Psoas muscle (tissue), 8 donors: Measurements from ENCODE around the gene AGA. TPM values are rescaled to one million over a fixed set of nuclear protein-coding genes. Genes with fewer than 3 reads are reported as not detected.

Source experiments
- ATAC-seq, 4 donors: fragments of 200-7000 bp; cut with Tn5 transposase; one replicate each; pipeline ENCODE4 v1.9.1; 2020; ENCODE audit warnings: moderate library complexity in 3 of 4, mild to moderate bottlenecking in 2 of 4
- DNase-seq, 2 donors: peaks; one replicate each; pipeline ENCODE4 v3.0.0-alpha.2; 2020
- H3K27ac ChIP-seq: fragments of 200-600 bp; one replicate; pipeline ENCODE4 v1.8.0; 2022
- H3K27me3 ChIP-seq, 3 donors: fragments of 200-600 bp in 1 of 3; one replicate each; pipeline versions ENCODE4 v1.6.1 to v1.8.0; 2013 to 2022; ENCODE audit warnings: low read length in 2 of 3, mild to moderate bottlenecking in 2 of 3, moderate library complexity in 1 of 3; ENCODE audit not compliant: insufficient read depth in 3 of 3
- H3K36me3 ChIP-seq, 2 donors: fragments of 200-600 bp in 1 of 2; one replicate each; pipeline versions ENCODE4 v1.6.1 to v1.8.0; 2013 to 2022; ENCODE audit warnings: low read depth in 1 of 2, mild to moderate bottlenecking in 1 of 2, moderate library complexity in 1 of 2; ENCODE audit not compliant: insufficient read depth in 1 of 2
- H3K4me1 ChIP-seq: fragments of 200-600 bp; one replicate; pipeline ENCODE4 v1.8.0; 2022
- H3K4me3 ChIP-seq: fragments of 200-600 bp; one replicate; pipeline ENCODE4 v1.8.0; 2022; ENCODE audit warnings: mild to moderate bottlenecking
- H3K9me3 ChIP-seq: fragments of 200-600 bp; one replicate; pipeline ENCODE4 v1.8.0; 2022
- CTCF ChIP-seq: fragments of 200-600 bp; IDR thresholded peaks from one replicate; pipeline ENCODE4 v1.8.0; 2022; ENCODE audit warnings: antibody characterized with exemption
- WGBS, 3 donors: extraction: QIAGEN DNeasy Blood & Tissue Kit; methylation state at CpG; one replicate each; pipeline versions ENCODE4 v1.1.6 to v1.1.7; 2013; 5-methylcytosine and 5-hydroxymethylcytosine counted together
- intact Hi-C, 2 donors: fragments of 100-400 bp; cut with DNase I; formaldehyde crosslinking; loops; one replicate each; pipeline versions ENCODE4 v1.11.0 to v1.14.2; 2022
- long read RNA-seq, 2 donors: library from polyadenylated mRNA; unstranded; transcript quantifications; one replicate each; pipeline ENCODE4 v2.0.0, GENCODE V29; 2021
- polyA plus RNA-seq, 3 donors: library from polyadenylated mRNA; stranded (reverse); fragments of 200-250 nt; gene quantifications; one replicate each; pipeline ENCODE4 v1.2.3, GENCODE V29; 2013
- total RNA-seq, 4 donors: library from RNA; stranded (reverse); fragmentation: NEBNext Ultra II Directional in 2 of 4; extraction: Animal tissue kit (Norgen Biotek cat#: 25700) in 2 of 4; gene quantifications; one replicate each; pipeline versions ENCODE4 v1.2.1 to v1.2.4, GENCODE V29; 2021 to 2023
- donor health status: healthy with polysubstance abuse.
- donor health status: DM: no; HTN: no; CAD: no; lungs with moderate emphysema.
- donor health status: Bipolar disorder and iron deficiency.
- donor health status: healthy.
- donor health status: DM: yes; HTN: yes; CAD: no.
- donor health status: DM: no; HTN: no; CAD: no.
- donor health status: DM: no; HTN: no; CAD: no.
- donor health status: DM: yes; HTN: yes; CAD: no.

The AGA gene
- total RNA-seq = 1 to 10 TPM; 4.9 to 6.7 (median 5.8) TPM
- 1 to 10 TPM; 3.5 to 6.5 (median 5.4) TPM for polyA plus RNA-seq
- long read RNA-seq, donor 1, partial matches to known transcripts = 0 of 3 reads
- long read RNA-seq, donor 1, other reads (novel, unspliced or antisense) = 0 of 3 reads
- long read RNA-seq, donor 2, transcript AGA-201 (9 exons, 2,107 nt) = major isoform, 7 of 8 reads
- long read RNA-seq, donor 2, partial matches to known transcripts = 0 of 8 reads
- long read RNA-seq, donor 2, other reads (novel, unspliced or antisense) = 1 of 8 reads

GRCh38 chr4:177441803-177442622 lies at the start of gene AGA:
Gene AGA (minus strand): TSS chr4:177442437. CDS start chr4:177442375, 62 bp downstream.
- Histone ChIP-seq H3K9me3 (no peaks in the 10 kb centered on the region), H3K36me3 (peaks cover 0 to 21% of the 10 kb centered on the region in 2 donors), H3K4me1 (peaks cover 12% of the 10 kb centered on the region), H3K4me3 (peak within 1 kb of the TSS; percentile 86), H3K27ac (peak within 1 kb of the TSS; percentile 94), H3K27me3 (no peaks in the 10 kb centered on the region)
- ATAC-seq (peak; percentile 98), DNase-seq (peak; percentile 97 to 98)
- intact Hi-C loops = no loop called here
- TF ChIP-seq CTCF = no peak
- WGBS, 3 donors = 0 to 1% (median 0%) methylated on average over 55 to 60 of the region's 60 CpGs

GRCh38 chr4:177492022-177492421 lies 49.8 kb upstream of the AGA start:
- H3K9me3 ChIP-seq = no peaks in the 10 kb centered on the region
- no peak for TF ChIP-seq CTCF
- no peaks in the 10 kb centered on the region for H3K27me3 ChIP-seq
- H3K4me3 ChIP-seq = no peak overlapping the region
- WGBS, 3 donors = 86 to 96% (median 96%) methylated on average over 5 of the region's 5 CpGs
- DNase-seq (no peak), ATAC-seq (no peak)
- no peaks in the 10 kb centered on the region for H3K36me3 ChIP-seq
- intact Hi-C loops = no loop called here
- no peaks in the 10 kb centered on the region for H3K4me1 ChIP-seq
- H3K27ac ChIP-seq = no peak overlapping the region

GRCh38 chr4:177490769-177491168 lies 48.5 kb upstream of the AGA start:
- Histone ChIP-seq H3K9me3 (no peaks in the 10 kb centered on the region), H3K36me3 (no peaks in the 10 kb centered on the region), H3K4me3 (no peak overlapping the region), H3K27ac (no peak overlapping the region), H3K4me1 (no peaks in the 10 kb centered on the region), H3K27me3 (no peaks in the 10 kb centered on the region)
- no peak for ATAC-seq
- no peak for TF ChIP-seq CTCF
- DNase-seq = no peak
- intact Hi-C loops = no loop called here
- WGBS, 3 donors = 61 to 72% (median 65%) methylated on average over 2 of the region's 2 CpGs

- intact Hi-C loops = no loop called here
- ATAC-seq (no peak), DNase-seq (no peak)
- no peaks in the 10 kb centered on the region for H3K36me3 ChIP-seq
- 66 to 87% (median 82%) methylated on average over 1 of the region's 1 CpG for WGBS, 3 donors
- H3K4me1 ChIP-seq = no peaks in the 10 kb centered on the region
- H3K4me3 ChIP-seq = no peak overlapping the region
- TF ChIP-seq CTCF = no peak
- no peaks in the 10 kb centered on the region for H3K27me3 ChIP-seq
- no peaks in the 10 kb centered on the region for H3K9me3 ChIP-seq
- H3K27ac ChIP-seq = no peak overlapping the region
These were observed 47.4 kb upstream of the AGA start for GRCh38 chr4:177489471-177490246.
